Cerebellar cortex (tissue), 1 donor: ENCODE measurements around the gene SLC25A34.
A peak's percentile ranks its signal among the peaks of the same experiment; 100 is the strongest.

Experiments
- DNase-seq: peaks from one replicate; pipeline ENCODE4 v3.0.0-alpha.2; 2015; ENCODE audit warnings: low spot score

The SLC25A34 gene

GRCh38 chr1:15775706-15776105, 39.6 kb downstream of the SLC25A34 start:
- DNase-seq: no peak

GRCh38 chr1:15777909-15778707, 42.0 kb downstream of the SLC25A34 start:
- no peak for DNase-seq

GRCh38 chr1:15785683-15786082, 49.6 kb downstream of the SLC25A34 start:
- no peak for DNase-seq

GRCh38 chr1:15786581-15786980, 50.5 kb downstream of the SLC25A34 start:
- DNase-seq: peak; percentile 69

- no peak for DNase-seq
Observed at GRCh38 chr1:15788624-15789301, 52.7 kb downstream of the SLC25A34 start.
